Fibroblast of lung (primary cell): Measurements from ENCODE around the gene RMI1. TPM values are rescaled to one million over a fixed set of nuclear protein-coding genes. Genes with fewer than 3 reads are reported as not detected.

Source experiments
- DNase-seq, 2 donors: peaks; one replicate each; pipeline versions ENCODE4 v3.0.0 to v3.0.0-alpha.2; 2010; ENCODE audit warnings: low read depth in 2 of 2
- H2AFZ ChIP-seq: 2 replicates; pipeline ENCODE4 v1.5.1; 2012; ENCODE audit warnings: low read length, control low read depth, inconsistent platforms
- H3K27ac ChIP-seq: 2 replicates; pipeline ENCODE4 v1.5.1; 2011; ENCODE audit warnings: low read length, control low read depth; ENCODE audit not compliant: insufficient read depth
- H3K27me3 ChIP-seq: 2 replicates; pipeline ENCODE4 v1.5.1; 2011; ENCODE audit warnings: mild to moderate bottlenecking, low read length; ENCODE audit not compliant: control insufficient read depth, insufficient read depth
- H3K36me3 ChIP-seq: 2 replicates; pipeline ENCODE4 v1.5.1; 2011; ENCODE audit warnings: low read length; ENCODE audit not compliant: control insufficient read depth, insufficient read depth
- H3K4me1 ChIP-seq: 2 replicates; pipeline ENCODE4 v1.5.1; 2011; ENCODE audit warnings: low read length; ENCODE audit not compliant: control insufficient read depth, insufficient read depth; ENCODE audit errors: extremely low read depth
- H3K4me2 ChIP-seq: 2 replicates; pipeline ENCODE4 v1.5.1; 2011; ENCODE audit warnings: low read length, control low read depth; ENCODE audit not compliant: insufficient read depth; ENCODE audit errors: extremely low read depth
- H3K4me3 ChIP-seq, 4 experiments: fragments of 200-600 bp in 1 of 4; sonication (generic) in 1 of 4; replicated peaks in 1 of 4; 2 replicates each; pipeline ENCODE4 v1.5.1; 2011 to 2016; ENCODE audit warnings: low read length in 4 of 4, low read depth in 3 of 4, mild to moderate bottlenecking in 3 of 4, control low read depth in 2 of 4, inconsistent platforms in 1 of 4, mixed read lengths in 1 of 4; ENCODE audit not compliant: insufficient read depth in 1 of 4; ENCODE audit errors: control extremely low read depth in 1 of 4
- H3K79me2 ChIP-seq: 2 replicates; pipeline ENCODE4 v1.5.1; 2012; ENCODE audit warnings: mild to moderate bottlenecking, low read length, inconsistent platforms; ENCODE audit not compliant: control insufficient read depth, insufficient read depth
- H3K9ac ChIP-seq: 2 replicates; pipeline ENCODE4 v1.5.1; 2011; ENCODE audit warnings: mild to moderate bottlenecking, low read length, control low read depth; ENCODE audit not compliant: insufficient read depth
- H3K9me3 ChIP-seq: 2 replicates; pipeline ENCODE4 v1.5.1; 2012; ENCODE audit warnings: low read depth, low read length; ENCODE audit not compliant: control insufficient read depth, insufficient read depth
- H4K20me1 ChIP-seq: 2 replicates; pipeline ENCODE4 v1.5.1; 2011; ENCODE audit warnings: low read length; ENCODE audit not compliant: control insufficient read depth, insufficient read depth; ENCODE audit errors: extremely low read depth
- CTCF ChIP-seq, 2 donors: IDR thresholded peaks in 1 of 2; conservative IDR thresholded peaks in 1 of 2; 1 replicate in 1 of 2; 2 replicates in 1 of 2; pipeline ENCODE4 v1.5.1; 2011 to 2012; ENCODE audit warnings: low read length in 2 of 2, control low read depth in 1 of 2, inconsistent platforms in 1 of 2, low read depth in 1 of 2, mild to moderate bottlenecking in 1 of 2
- EZH2 ChIP-seq: IDR thresholded peaks from 2 replicates; pipeline ENCODE4 v1.5.1; 2012; ENCODE audit warnings: low read length, control low read depth, mild to moderate bottlenecking; ENCODE audit errors: missing control alignments
- polyA minus RNA-seq: library from RNA; depleted of rRNA, polyadenylated mRNA; stranded (reverse); fragments of >200 nt; gene quantifications from 2 replicates; pipeline ENCODE4 v1.2.3, GENCODE V29; 2011; ENCODE audit warnings: low replicate concordance
- polyA plus RNA-seq, 2 donors: library from polyadenylated mRNA; depleted of rRNA in 1 of 2; stranded (reverse) in 1 of 2; unstranded in 1 of 2; fragments of >200 nt; gene quantifications; 2 replicates each; pipeline ENCODE4 v1.2.1, GENCODE V29; 2011 to 2012; ENCODE audit warnings: missing spikeins in 1 of 2
- total RNA-seq: library from RNA; depleted of rRNA; stranded (reverse); fragments of >200 nt; gene quantifications from 2 replicates; pipeline ENCODE4 v1.2.1, GENCODE V29; 2014

The RMI1 gene
- total RNA-seq (3.6 and 5.0 TPM in 2 replicates), polyA plus RNA-seq (2.3 and 3.1 TPM in 2 replicates), polyA minus RNA-seq (1.8 and 2.8 TPM in 2 replicates)
- 5.9 and 8.3 TPM in 2 replicates for polyA plus RNA-seq (2012)

- TF ChIP-seq EZH2 (no peak), CTCF (conservative IDR thresholded peaks at IDR 0.05 in 1 of 2, IDR thresholded peaks at IDR 0.05 in 1 of 2; ENCODE audit: low read depth in 1 of 2, low read length in 2 of 2) (no peak)
- Histone ChIP-seq H3K9ac (peak within 1 kb of the TSS; percentile 100), H3K9me3 (no peaks in the 10 kb centered on the region), H3K27ac (peak within 1 kb of the TSS; percentile 100), H3K36me3 (peaks cover under 1% of the 10 kb centered on the region), H3K4me1 (peaks cover 8% of the 10 kb centered on the region), H3K27me3 (no peaks in the 10 kb centered on the region), H2AFZ (peak within 1 kb of the TSS; percentile 84), H4K20me1 (peaks cover 2% of the 10 kb centered on the region), H3K4me3 (peak within 1 kb of the TSS; percentile 71 to 99 (median 90)), H3K79me2 (peaks cover 87% of the 10 kb centered on the region), H3K4me2 (peak within 1 kb of the TSS; percentile 74)
- peak; percentile 93 to 99 for DNase-seq
Observed at GRCh38 chr9:83980395-83981125, at the start of gene RMI1. RMI1 (plus strand) TSS chr9:83980805; CDS start chr9:84000987, 20,182 bp downstream.

- Histone ChIP-seq H3K9ac (no peak overlapping the region), H3K27ac (no peak overlapping the region), H3K4me1 (peaks cover 9% of the 10 kb centered on the region), H3K36me3 (no peaks in the 10 kb centered on the region), H3K4me2 (no peak overlapping the region), H4K20me1 (no peaks in the 10 kb centered on the region), H3K79me2 (no peaks in the 10 kb centered on the region), H2AFZ (no peak overlapping the region), H3K9me3 (no peaks in the 10 kb centered on the region), H3K4me3 (no peak overlapping the region), H3K27me3 (no peaks in the 10 kb centered on the region)
- TF ChIP-seq CTCF (conservative IDR thresholded peaks at IDR 0.05 in 1 of 2, IDR thresholded peaks at IDR 0.05 in 1 of 2; ENCODE audit: low read depth in 1 of 2, low read length in 2 of 2) (no peak), EZH2 (no peak)
- no peak for DNase-seq
Observed at GRCh38 chr9:83930881-83931280, 49.7 kb upstream of the RMI1 start.

- Histone ChIP-seq H3K27ac (no peak overlapping the region), H3K27me3 (no peaks in the 10 kb centered on the region), H3K4me3 (no peak overlapping the region), H3K9me3 (no peaks in the 10 kb centered on the region), H3K79me2 (no peaks in the 10 kb centered on the region), H3K9ac (no peak overlapping the region), H4K20me1 (no peaks in the 10 kb centered on the region), H3K4me1 (peaks cover 9% of the 10 kb centered on the region), H3K4me2 (no peak overlapping the region), H2AFZ (no peak overlapping the region), H3K36me3 (no peaks in the 10 kb centered on the region)
- no peak for DNase-seq
- no peak for TF ChIP-seq CTCF (conservative IDR thresholded peaks at IDR 0.05 in 1 of 2, IDR thresholded peaks at IDR 0.05 in 1 of 2; ENCODE audit: low read depth in 1 of 2, low read length in 2 of 2)
Observed at GRCh38 chr9:83932011-83932410, 48.6 kb upstream of the RMI1 start.
